GM18873 (cell line): ENCODE data around the gene DCD.
A peak's percentile ranks its signal among the peaks of the same experiment; 100 is the strongest.

Experiments used
- ATAC-seq: cut with Tn5 transposase; IDR thresholded peaks from one replicate; pipeline ENCODE4 v1.9.1; 2021; ENCODE audit warnings: mild to moderate bottlenecking, moderate library complexity, moderate number of reproducible peaks; ENCODE audit not compliant: unreplicated experiment, low FRiP score

DCD gene

GRCh38 chr12:54612225-54612750 lies 35.9 kb downstream of the DCD start:
- ATAC-seq: no peak

GRCh38 chr12:54611715-54612149 lies 36.4 kb downstream of the DCD start:
- no peak for ATAC-seq

GRCh38 chr12:54608769-54609168 lies 39.4 kb downstream of the DCD start:
- no peak for ATAC-seq

- no peak for ATAC-seq
Measured at GRCh38 chr12:54608156-54608555, 40.0 kb downstream of the DCD start.

GRCh38 chr12:54606556-54606955 lies 41.6 kb downstream of the DCD start:
- ATAC-seq: no peak

- ATAC-seq: no peak
Measured at GRCh38 chr12:54605138-54605970, 42.8 kb downstream of the DCD start.

GRCh38 chr12:54604436-54604835 lies 43.7 kb downstream of the DCD start:
- ATAC-seq: no peak

- no peak for ATAC-seq
Measured at GRCh38 chr12:54603872-54604271, 44.3 kb downstream of the DCD start.

- ATAC-seq: peak; percentile 85
Measured at GRCh38 chr12:54603173-54603814, 44.9 kb downstream of the DCD start.

GRCh38 chr12:54602661-54603060 lies 45.5 kb downstream of the DCD start:
- ATAC-seq: no peak

- no peak for ATAC-seq
Measured at GRCh38 chr12:54601841-54602240, 46.3 kb downstream of the DCD start.

GRCh38 chr12:54598970-54599369 lies 49.2 kb downstream of the DCD start:
- ATAC-seq: no peak

GRCh38 chr12:54596526-54596946 lies 51.6 kb downstream of the DCD start:
- no peak for ATAC-seq

- no peak for ATAC-seq
Measured at GRCh38 chr12:54595471-54595870, 52.7 kb downstream of the DCD start.
